HG03378 (cell line): Measurements from ENCODE around the gene KIFC1.

Experiments
- ATAC-seq: cut with Tn5 transposase; IDR thresholded peaks from one replicate; pipeline ENCODE4 v1.9.1; 2021; ENCODE audit warnings: mild to moderate bottlenecking, moderate library complexity; ENCODE audit not compliant: unreplicated experiment

Gene KIFC1

DNA sequence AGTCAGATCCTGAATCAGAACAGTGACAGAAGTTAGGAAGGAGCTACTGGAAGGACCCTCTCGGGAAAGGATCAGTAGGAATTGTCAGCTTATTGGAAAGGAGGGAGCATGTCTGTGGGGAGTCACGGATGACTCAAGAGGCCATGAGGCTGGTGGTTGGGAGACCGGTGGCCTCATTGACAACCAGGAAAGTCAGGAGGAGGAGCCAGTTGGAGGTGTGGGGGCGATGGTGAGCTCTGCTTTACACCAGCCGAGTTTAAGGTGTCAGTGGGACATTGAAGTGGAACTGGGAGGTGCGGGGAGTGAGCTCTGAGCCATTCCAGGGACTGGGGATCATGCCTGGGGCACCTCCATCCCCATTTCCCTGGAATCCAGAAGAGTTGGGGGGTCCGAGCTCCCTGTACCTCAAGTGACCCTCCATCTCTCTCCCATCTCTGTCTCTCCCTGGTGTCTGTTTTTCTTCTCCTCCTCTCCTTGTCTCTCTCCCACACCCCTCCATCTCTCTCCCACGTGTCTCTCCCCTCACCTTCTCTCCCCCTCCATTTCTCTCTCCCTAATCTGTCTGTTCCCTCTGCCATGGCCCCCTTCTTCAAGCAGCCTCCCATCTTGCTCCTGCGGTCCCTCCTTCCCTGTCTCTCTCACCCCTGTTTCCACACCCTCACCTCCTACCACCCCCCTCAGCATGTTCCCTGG is 48.5 kb downstream of the KIFC1 start:
- ATAC-seq: no peak

GRCh38 chr6:33440649-33441309 is 49.2 kb downstream of the KIFC1 start:
- ATAC-seq: no peak

- ATAC-seq: no peak
Measured at GRCh38 chr6:33441457-33441856, 49.8 kb downstream of the KIFC1 start.

DNA sequence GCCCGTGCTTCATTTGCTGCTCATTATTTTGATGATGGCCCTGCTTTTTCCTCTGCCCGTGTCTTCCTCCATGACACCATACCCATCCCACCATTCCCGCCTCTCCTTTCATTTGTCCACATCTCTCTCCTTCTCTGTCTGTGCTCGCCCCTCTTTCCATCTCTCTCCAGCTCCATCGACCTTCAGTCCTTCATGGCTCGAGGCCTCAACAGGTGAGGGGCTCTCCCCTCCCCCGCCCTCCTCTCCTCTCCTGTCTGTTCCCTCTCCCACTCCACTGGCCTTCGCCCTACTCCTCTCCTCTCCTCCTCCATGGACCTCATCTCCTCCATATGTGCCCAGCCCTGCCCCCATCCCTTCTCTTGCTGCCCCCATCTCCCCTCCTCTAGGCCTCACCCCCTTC is 50.7 kb downstream of the KIFC1 start:
- ATAC-seq: no peak

- no peak for ATAC-seq
Measured at GRCh38 chr6:33443025-33443424, 51.4 kb downstream of the KIFC1 start.

GRCh38 chr6:33443619-33444504 is 52.2 kb downstream of the KIFC1 start:
- ATAC-seq: no peak

- ATAC-seq: no peak
Measured at GRCh38 chr6:33445119-33445603, 53.5 kb downstream of the KIFC1 start.

GRCh38 chr6:33446356-33446755 is 54.7 kb downstream of the KIFC1 start:
- no peak for ATAC-seq

DNA sequence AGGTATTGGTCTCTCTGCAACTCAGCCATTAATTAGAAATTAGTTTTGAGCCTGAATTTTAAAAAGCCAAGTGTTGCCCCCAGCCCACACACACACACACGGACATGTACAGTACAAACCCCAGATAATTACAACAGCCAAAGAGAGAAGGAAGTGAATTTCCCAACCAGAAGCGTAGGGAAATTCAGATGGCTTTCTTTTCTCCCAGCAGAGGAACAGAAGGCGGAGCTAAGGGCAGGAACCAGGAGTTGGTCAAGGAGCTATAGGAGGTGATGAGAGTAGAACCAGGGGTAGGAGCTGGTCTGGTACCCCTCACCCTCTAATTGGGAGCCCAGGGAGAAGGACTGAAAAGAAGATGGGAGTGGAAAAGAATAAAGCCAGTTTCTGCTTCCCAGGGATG is 58.8 kb downstream of the KIFC1 start:
- ATAC-seq: no peak

DNA sequence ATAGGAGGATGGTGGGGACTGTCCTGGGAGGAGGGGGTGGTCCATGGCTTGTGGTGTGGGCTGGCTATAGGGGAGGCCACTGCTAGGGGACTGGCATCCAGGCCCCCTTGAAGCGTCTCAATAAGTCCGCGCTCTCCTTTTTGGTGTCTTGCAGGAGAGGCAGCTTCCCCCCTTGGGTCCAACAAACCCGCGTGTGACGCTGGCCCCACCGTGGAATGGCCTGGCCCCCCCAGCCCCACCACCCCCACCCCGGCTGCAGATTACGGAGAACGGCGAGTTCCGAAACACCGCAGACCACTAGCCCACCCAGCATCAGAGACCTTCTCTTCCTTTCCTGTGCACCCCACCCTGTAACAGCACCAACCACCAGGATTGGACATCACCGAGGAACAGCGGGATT is 60.0 kb downstream of the KIFC1 start:
- no peak for ATAC-seq

GRCh38 chr6:33452496-33452895 is 60.9 kb downstream of the KIFC1 start:
- no peak for ATAC-seq

GRCh38 chr6:33453393-33454008 is 61.9 kb downstream of the KIFC1 start:
- ATAC-seq: no peak

- ATAC-seq: peak; percentile 91
Measured at GRCh38 chr6:33454009-33454946, 62.7 kb downstream of the KIFC1 start, which contains the start of gene ZBTB9. TSS of gene ZBTB9 (plus strand) at chr6:33454576. CDS start at chr6:33455101, 525 bp downstream.

GRCh38 chr6:33455051-33455450 is 63.4 kb downstream of the KIFC1 start:
- no peak for ATAC-seq

- ATAC-seq: no peak
Measured at GRCh38 chr6:33456156-33456555, 64.5 kb downstream of the KIFC1 start.

- ATAC-seq: no peak
Measured at GRCh38 chr6:33458676-33459075, 67.1 kb downstream of the KIFC1 start.

DNA sequence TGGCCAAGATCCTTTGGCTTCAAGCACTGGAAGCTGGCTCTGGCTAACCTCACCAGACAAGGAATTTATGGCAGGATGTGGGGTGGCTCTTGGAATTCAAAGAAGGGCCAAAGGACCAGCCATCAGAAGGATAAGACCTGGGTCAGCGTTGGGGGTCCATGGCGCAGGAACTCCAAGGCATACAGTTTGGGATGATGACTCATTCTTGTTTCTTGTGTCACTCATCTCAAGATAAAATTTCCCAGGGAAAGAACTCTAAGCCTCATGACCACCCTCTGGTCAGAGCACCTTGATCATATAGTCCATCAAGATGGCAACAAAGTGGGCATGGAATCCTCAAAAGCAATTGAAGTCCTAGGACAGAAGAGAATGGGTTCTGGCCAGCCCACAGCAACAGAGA is 67.6 kb downstream of the KIFC1 start:
- ATAC-seq: no peak
